H4 (cell line): ENCODE results near the gene SYCE1. TPM values are rescaled to one million over a fixed set of nuclear protein-coding genes. Genes with fewer than 3 reads are reported as not detected.
"Not testable (repeated sequence)": the region's sequence is repeated elsewhere in the genome, so short reads cannot be mapped to it uniquely, and the experiment has no call there.

ENCODE experiments used
- DNase-seq: peaks from one replicate; pipeline ENCODE4 v3.0.0-alpha.2; 2015; ENCODE audit warnings: low spot score
- total RNA-seq: library from RNA; depleted of rRNA; stranded (reverse); fragments of >200 nt; shearing (Covaris generic); gene quantifications from 2 replicates; pipeline ENCODE4 v1.2.3, GENCODE V29; 2014

Gene SYCE1
- total RNA-seq, 1 experiment from 2014 or later = not detected

- no peak for DNase-seq
Measured at GRCh38 chr10:133559216-133559615, 6.2 kb downstream of the SYCE1 start.

GRCh38 chr10:133557381-133557780 lies 8.0 kb downstream of the SYCE1 start:
- DNase-seq = no peak

DNA sequence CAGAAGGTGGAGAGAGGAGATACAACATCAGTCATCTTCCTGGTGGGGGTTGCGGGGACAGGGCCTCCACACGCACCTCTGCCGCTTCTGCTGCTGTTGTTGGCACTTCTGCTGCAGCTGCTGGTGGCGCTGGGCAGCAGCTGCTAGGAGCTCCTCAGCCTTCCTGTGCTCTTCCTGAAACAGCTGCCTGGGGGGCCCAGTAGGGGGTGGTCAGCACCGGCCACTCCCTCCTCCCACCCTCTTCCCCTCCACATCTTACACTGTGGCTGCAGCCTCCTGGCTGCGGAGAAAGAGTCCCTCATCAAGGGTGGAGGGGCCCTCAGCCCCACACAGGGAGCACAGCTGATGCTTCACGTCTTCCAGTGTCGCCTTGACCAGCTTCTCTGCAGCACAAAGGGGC lies 9.9 kb downstream of the SYCE1 start:
- DNase-seq = no peak

DNA sequence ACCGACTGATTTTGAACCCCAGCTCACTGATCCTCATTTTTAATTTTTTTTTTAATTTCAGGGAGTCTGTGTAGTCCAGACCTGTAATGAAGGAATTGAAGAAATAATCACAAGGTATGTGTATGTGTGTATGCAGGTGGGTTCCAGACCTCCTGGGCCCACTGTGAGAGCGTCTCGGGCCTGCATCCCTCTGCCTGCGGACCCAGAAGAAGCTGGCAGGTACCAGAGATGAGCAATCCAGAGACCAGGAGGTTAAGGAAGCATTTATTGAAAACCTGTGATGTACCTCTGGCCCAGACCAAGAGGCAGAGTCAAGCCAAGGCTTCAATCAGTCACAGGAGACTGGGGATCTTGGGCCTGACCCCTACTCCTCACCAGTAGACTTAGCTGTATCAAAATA lies 10.8 kb downstream of the SYCE1 start:
- no peak for DNase-seq

DNA sequence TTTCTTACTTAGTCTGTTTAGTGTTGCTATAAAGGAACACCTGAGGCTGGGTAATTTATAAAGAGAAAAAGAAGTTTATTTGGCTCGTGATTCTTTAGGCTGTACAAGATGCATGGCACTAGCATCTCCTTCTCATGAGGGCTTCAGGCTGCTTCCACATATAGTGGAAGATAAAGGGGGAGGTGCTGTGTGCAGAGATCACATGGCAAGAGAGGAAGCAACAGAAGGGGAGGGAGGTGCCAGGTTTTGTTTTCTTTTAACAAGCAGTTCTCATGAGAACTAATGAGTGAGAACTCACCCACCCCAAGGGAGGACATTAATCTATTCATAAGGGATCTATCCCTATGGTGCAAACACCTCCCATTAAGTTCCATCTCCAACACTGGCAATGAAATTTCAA lies 20.9 kb downstream of the SYCE1 start:
- DNase-seq = no peak

DNA sequence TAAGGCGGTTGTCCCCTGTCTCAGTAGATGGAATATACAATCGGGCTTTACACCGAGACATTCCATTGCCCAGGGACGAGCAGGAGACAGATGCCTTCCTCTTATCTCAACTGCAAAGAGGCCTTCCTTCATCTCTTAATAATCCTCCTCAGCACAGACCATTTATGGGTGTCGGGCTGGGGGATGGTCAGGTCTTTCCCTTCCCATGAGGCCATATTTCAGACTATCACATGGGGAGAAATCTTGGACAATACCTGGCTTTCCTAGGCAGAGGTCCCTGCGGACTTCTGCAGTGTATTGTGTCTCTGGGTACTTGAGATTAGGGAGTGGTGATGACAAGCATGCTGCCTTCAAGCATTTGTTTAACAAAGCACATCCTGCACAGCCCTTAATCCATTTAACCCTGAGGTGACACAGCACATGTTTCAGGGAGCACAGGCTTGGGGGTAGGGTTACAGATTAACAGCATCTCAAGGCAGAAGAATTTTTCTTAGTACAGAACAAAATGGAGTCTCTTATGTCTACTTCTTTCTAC lies 23.9 kb downstream of the SYCE1 start:
- not testable (repeated sequence) for DNase-seq

GRCh38 chr10:133537546-133538545 lies 27.5 kb downstream of the SYCE1 start:
- DNase-seq = no peak

GRCh38 chr10:133536198-133536597 lies 29.2 kb downstream of the SYCE1 start:
- no peak for DNase-seq

- no peak for DNase-seq
Measured at GRCh38 chr10:133534417-133534816, 31.0 kb downstream of the SYCE1 start.

- no peak for DNase-seq
Measured at GRCh38 chr10:133532871-133533270, 32.5 kb downstream of the SYCE1 start.

DNA sequence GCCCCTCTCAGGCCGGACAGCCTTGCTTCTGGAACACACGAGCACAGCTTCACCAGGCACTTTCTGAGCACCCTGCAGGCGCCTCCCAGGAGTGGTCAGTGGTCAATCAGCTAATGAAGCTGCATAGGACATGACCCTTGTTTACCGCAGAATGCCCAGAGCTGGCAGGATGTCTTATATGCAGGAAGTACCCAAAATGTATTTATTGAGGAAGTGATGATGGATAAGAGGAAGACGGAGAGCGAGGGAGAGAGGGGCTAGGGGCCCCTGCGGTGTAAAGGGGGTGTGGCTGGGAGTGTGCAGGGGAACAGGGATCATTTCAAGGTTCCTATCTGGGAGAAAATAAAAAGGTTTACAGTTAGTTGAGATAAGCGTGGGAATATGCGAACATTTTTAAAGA lies 34.9 kb downstream of the SYCE1 start:
- no peak for DNase-seq

DNA sequence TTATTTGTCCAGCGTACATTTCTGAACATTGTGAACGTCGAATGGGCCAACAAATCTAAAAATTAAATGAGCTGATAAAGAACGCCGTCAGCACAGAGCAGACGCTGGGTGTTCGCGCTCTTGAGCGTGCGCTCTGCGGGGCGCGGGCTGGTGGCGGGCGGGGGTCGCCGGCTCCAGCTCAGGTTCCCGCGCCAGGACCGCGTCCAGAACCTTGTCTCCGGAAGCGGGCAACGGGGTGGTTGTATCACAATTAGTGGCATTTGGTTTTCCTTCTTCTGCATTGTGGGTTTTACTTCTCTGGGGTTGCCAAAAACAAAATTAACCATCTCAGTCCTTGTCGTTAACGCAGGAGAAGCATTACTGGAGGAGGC lies 35.8 kb downstream of the SYCE1 start:
- no peak for DNase-seq

DNA sequence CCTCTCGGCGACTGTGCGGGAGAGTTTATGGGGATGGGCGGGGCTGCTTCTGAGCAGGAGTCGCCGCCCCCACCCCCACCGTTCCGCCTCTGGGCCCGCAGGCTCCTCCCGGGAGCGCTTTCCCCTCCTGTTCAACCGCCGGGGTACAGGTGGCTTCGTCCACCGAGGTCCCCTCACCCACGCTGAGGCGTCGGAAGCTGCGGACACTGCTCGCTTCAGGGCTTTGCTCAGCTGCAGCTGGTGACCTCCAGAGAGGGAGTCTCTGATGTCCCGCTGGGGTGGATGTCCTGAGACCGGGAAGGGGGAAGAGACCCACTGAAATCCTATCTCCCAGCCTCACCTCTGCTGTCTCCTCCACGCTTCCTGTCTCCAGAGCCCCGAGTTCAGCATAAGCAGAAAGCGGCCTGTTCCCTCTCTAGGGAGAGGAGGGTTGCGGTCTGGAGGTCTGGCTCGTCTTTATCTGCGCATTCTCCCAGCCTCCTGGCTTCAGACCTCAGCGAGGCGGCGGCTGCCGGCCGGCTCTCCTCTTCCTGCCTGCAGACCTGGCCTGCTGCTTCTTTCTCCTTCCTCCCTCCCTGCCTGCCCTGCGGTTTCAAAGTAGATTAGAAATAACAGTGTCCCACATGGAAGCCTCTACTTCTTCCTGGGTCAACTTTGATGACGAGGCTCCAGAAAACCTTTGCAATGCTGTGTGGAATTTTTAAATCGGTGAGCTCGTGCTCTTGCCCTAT lies 36.4 kb downstream of the SYCE1 start:
- DNase-seq = no peak

GRCh38 chr10:133528296-133528844 lies 37.0 kb downstream of the SYCE1 start:
- DNase-seq = no peak

- no peak for DNase-seq
Measured at GRCh38 chr10:133527771-133528271, 37.6 kb downstream of the SYCE1 start.

GRCh38 chr10:133526957-133527588 lies 38.3 kb downstream of the SYCE1 start, which contains the start of gene CYP2E1:
TSS of gene CYP2E1 (plus strand) at chr10:133527363. CDS start at chr10:133527396, 33 bp downstream.
- DNase-seq = no peak

- DNase-seq = no peak
Measured at GRCh38 chr10:133525444-133525843, 39.9 kb downstream of the SYCE1 start.

GRCh38 chr10:133523631-133524203 lies 41.7 kb downstream of the SYCE1 start:
- no peak for DNase-seq

GRCh38 chr10:133520193-133520738 lies 45.1 kb downstream of the SYCE1 start:
- DNase-seq = peak; percentile 71

DNA sequence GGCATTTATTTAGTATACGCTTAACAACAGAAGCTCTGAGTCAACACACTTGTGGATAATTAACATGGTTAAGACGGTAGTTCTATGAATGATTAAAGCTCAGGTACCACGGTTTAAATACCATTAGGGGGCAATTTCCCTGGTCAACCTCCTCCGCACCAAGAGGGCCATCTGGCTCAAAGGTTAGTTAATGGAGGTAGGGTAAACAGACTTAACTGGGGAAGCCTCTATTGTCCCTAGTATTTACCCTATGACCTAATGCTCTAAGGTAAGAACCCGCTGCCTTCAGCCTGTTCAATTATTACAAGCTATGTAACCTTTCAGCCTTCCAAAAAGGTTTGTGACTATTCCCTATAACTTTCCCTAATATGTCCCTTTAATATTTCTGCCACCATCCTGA lies 46.9 kb downstream of the SYCE1 start:
- not testable (repeated sequence) for DNase-seq

DNA sequence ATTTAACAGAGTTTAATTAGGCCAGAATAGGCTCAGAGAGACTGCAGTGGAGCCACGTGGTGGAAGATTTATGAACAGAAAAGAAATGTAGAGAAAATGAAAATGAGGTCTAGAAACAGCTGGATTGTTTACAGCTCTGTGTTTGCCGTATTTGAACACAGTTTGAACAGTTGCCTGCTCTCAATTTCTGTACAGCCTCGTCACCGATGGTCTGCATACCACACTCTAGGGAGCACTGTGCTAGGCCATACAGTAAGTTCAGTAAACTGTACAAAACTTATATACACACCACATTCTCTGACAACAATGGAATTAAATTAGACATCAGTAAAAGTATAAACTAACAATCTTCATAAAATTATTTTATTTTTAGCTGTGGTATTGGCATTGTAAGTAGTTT lies 49.3 kb downstream of the SYCE1 start:
- DNase-seq = no peak
